Measurements from ENCODE around the gene CFAP97. TPM values are rescaled to one million over a fixed set of nuclear protein-coding genes. Genes with fewer than 3 reads are reported as not detected.
A peak's percentile ranks its signal among the peaks of the same experiment; 100 is the strongest.

CFAP97 gene
- total and polyA plus RNA-seq, 9 of the 15 experiments (the other 6 are each of a cell fraction or from before 2014, with no cell fraction given), result 17.3 to 57.8 (median 44.4) TPM

DNA sequence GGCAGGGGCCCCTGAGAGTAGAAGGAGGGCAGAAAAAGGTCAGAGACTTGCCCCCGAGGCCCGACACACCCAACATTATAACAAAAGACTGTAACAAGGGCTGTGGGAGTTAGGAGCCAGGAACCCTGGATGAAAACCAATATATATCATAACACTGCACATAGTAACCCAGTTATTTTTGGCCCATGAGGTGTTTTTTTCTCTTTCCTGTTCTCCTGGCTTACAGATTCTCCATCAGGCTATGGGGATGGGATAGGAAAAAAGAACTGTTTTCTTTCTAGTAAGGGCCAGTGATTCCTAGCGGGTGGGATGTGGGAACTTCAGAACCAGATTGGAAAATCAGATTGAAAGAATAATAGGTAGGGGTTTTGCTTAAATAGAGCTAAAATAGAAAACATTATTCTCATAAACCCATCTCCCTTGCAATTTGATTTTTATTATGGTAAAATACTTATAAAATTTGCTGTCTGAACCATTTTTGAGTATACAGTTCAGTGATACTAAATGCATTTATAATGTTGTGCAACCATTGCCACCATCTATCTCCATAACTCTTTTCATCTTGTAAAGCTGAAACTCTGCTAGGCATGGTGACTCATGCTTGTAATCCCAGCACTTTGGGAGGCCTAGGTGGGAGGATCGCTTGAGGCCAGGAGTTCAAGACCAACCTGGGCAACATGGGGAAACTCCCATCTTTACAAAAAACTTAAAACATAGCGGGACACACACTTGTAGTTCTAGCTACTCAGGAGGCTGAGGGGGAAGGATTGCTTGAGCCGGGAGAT is 39.1 kb upstream of the CFAP97 start (continued):
- no peak for TF ChIP-seq CEBPG (CRISPR knock-in tag; IDR thresholded peaks at IDR 0.05)
- TF ChIP-seq CEBPG (tag; conservative IDR thresholded peaks at IDR 0.05 in 1 of 2, IDR thresholded peaks at IDR 0.05 in 1 of 2), result peak; percentile 60 to 76
- no peak for TF ChIP-seq NELFE (IDR thresholded peaks at IDR 0.05; ENCODE audit: insufficient read depth, insufficient read length)
- TF ChIP-seq CEBPB (tag; IDR thresholded peaks at IDR 0.05), result peak; percentile 66; the same call in 1 of the 2 replicates
- no peak for TF ChIP-seq HMBOX1 (IDR thresholded peaks at IDR 0.05)
- TF ChIP-seq, protein P1, sequence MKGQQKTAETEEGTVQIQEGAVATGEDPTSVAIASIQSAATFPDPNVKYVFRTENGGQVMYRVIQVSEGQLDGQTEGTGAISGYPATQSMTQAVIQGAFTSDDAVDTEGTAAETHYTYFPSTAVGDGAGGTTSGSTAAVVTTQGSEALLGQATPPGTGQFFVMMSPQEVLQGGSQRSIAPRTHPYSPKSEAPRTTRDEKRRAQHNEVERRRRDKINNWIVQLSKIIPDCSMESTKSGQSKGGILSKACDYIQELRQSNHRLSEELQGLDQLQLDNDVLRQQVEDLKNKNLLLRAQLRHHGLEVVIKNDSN (CRISPR knock-in tag; IDR thresholded peaks at IDR 0.05), result no peak
- TF ChIP-seq CBX5 (IDR thresholded peaks at IDR 0.05; ENCODE audit: borderline replicate concordance, low read depth), result no peak
- no peak for TF ChIP-seq MTA1 (IDR thresholded peaks at IDR 0.05; ENCODE audit: borderline replicate concordance)
- TF ChIP-seq TSHZ1 (CRISPR knock-in tag; IDR thresholded peaks at IDR 0.05), result no peak
- no peak for TF ChIP-seq ZNF785 (CRISPR knock-in tag; IDR thresholded peaks at IDR 0.05)
- no peak for TF ChIP-seq TAL1 (IDR thresholded peaks at IDR 0.05)
- TF ChIP-seq MECOM (CRISPR knock-in tag; IDR thresholded peaks at IDR 0.05), result no peak
- no peak for TF ChIP-seq ZC3H11A (IDR thresholded peaks at IDR 0.05; ENCODE audit: low read depth, low read length)
- TF ChIP-seq, protein P2, sequence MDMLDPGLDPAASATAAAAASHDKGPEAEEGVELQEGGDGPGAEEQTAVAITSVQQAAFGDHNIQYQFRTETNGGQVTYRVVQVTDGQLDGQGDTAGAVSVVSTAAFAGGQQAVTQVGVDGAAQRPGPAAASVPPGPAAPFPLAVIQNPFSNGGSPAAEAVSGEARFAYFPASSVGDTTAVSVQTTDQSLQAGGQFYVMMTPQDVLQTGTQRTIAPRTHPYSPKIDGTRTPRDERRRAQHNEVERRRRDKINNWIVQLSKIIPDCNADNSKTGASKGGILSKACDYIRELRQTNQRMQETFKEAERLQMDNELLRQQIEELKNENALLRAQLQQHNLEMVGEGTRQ (CRISPR knock-in tag; IDR thresholded peaks at IDR 0.05), result no peak
- no peak for TF ChIP-seq STAT5B (CRISPR knock-in tag; IDR thresholded peaks at IDR 0.05)
- TF ChIP-seq ZNF282 (CRISPR knock-in tag; IDR thresholded peaks at IDR 0.05), result no peak
- no peak for TF ChIP-seq FOXP1 (CRISPR knock-in tag; IDR thresholded peaks at IDR 0.05)
- no peak for TF ChIP-seq GTF2A2 (tag; IDR thresholded peaks at IDR 0.05)
